ENCODE measurements around the gene TAS2R41.

DNA sequence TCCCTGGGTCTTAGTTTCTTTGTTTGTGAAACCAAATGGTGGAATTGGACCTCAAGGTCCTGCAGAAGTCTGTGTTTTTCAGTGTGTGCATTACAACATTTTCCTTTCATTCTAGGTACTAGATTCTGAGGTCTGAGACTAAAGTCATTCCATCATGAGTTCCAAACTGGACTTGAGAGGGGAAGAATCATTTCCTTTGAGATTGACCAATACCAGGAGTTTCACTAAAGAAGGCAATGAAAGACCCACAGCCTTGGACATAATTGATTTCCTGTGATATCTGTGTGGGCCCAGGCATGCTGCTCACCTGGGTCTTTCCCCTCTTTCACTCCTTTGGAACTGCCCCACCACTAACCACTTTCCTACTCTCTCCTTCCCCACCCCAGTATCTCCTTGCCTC is 18.2 kb downstream of the TAS2R41 start:
- TF ChIP-seq EP300 (IDR thresholded peaks at IDR 0.05) (no peak), POLR2A (IDR thresholded peaks at IDR 0.05) (no peak)
